Loucy (cell line): ENCODE measurements around the gene GJB4.

Source experiments
- EZH2phosphoT487 ChIP-seq: fragments of 200-600 bp; IDR thresholded peaks from 2 replicates; pipeline ENCODE4 v1.6.1; 2018; ENCODE audit warnings: antibody characterized with exemption, mild to moderate bottlenecking, moderate library complexity, borderline replicate concordance
- TF ChIP-seq, protein P1 (sequence below): fragments of 200-600 bp; sonication (generic); conservative IDR thresholded peaks from 2 replicates; pipeline ENCODE4 v1.5.1; 2014; ENCODE audit warnings: mild to moderate bottlenecking, antibody characterized with exemption, low read length

DNA sequence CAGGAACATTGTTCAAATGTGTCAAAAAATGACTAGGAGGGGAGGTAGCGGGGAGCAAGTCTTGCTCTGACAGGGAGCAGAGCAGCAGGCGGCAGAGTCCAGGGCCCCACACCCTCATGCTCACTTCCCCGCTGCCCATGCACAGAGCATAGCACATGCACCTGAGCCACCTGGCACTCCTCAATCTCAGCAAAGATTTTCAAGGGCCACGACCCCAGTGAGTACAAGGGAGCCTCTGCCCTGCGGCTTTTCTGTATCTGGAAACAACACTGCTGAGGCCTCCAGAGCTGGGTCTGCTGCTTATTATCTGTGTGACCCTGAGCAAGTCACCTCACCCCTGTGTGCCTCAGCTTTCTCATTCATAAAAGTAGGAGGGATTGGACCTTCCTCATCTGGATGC lies 20.4 kb downstream of the GJB4 start:
- TF ChIP-seq, protein P1, sequence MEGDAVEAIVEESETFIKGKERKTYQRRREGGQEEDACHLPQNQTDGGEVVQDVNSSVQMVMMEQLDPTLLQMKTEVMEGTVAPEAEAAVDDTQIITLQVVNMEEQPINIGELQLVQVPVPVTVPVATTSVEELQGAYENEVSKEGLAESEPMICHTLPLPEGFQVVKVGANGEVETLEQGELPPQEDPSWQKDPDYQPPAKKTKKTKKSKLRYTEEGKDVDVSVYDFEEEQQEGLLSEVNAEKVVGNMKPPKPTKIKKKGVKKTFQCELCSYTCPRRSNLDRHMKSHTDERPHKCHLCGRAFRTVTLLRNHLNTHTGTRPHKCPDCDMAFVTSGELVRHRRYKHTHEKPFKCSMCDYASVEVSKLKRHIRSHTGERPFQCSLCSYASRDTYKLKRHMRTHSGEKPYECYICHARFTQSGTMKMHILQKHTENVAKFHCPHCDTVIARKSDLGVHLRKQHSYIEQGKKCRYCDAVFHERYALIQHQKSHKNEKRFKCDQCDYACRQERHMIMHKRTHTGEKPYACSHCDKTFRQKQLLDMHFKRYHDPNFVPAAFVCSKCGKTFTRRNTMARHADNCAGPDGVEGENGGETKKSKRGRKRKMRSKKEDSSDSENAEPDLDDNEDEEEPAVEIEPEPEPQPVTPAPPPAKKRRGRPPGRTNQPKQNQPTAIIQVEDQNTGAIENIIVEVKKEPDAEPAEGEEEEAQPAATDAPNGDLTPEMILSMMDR: no peak
- TF ChIP-seq EZH2phosphoT487: no peak
